Measurements from ENCODE around the gene ZNF500. TPM values are rescaled to one million over a fixed set of nuclear protein-coding genes. Genes with fewer than 3 reads are reported as not detected.
A peak's percentile ranks its signal among the peaks of the same experiment; 100 is the strongest.

ZNF500 gene
- total and polyA plus RNA-seq, 8 donors = 12.5 to 20.8 (median 15.2) TPM

DNA sequence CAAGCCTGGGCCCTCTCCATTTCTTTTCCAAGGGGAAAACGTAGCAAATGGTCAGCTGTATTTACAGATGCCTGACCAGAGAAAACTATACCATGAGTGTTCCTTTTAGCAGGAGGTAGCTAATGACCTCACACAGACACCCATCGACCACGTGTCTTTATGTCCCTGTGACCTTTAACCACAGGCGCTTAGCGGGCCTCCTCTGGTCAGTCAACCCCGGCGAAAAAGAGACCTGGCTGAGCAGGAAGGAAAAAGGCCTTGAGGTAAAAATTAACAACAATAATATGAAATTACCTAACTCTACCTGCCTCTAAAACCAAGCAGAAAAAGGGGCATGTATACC is 64.5 kb downstream of the ZNF500 start:
- Histone ChIP-seq H3K4me3 (no peak overlapping the region), H3K27me3 (no peaks in the 10 kb centered on the region), H3K4me1 (no peaks in the 10 kb centered on the region), H3K27ac (no peak overlapping the region), H3K36me3 (peaks cover 0 to 87% of the 10 kb centered on the region in 2 donors), H3K9me3 (no peaks in the 10 kb centered on the region)
- TF ChIP-seq CTCF (IDR thresholded peaks at IDR 0.05) = no peak
- intact Hi-C loops (cut with DNase I) = no loop called here
- ATAC-seq (no peak), DNase-seq (no peak)

GRCh38 chr16:4701791-4702465 is 65.0 kb downstream of the ZNF500 start:
- Histone ChIP-seq H3K27ac (no peak overlapping the region), H3K4me3 (no peak overlapping the region), H3K36me3 (peaks cover 0 to 87% of the 10 kb centered on the region in 2 donors), H3K9me3 (no peaks in the 10 kb centered on the region), H3K4me1 (no peaks in the 10 kb centered on the region), H3K27me3 (no peaks in the 10 kb centered on the region)
- TF ChIP-seq CTCF (IDR thresholded peaks at IDR 0.05) = no peak
- intact Hi-C loops (cut with DNase I) = no loop called here
- peak in 1 of 4 donors; percentile 51 for DNase-seq
- ATAC-seq = no peak

DNA sequence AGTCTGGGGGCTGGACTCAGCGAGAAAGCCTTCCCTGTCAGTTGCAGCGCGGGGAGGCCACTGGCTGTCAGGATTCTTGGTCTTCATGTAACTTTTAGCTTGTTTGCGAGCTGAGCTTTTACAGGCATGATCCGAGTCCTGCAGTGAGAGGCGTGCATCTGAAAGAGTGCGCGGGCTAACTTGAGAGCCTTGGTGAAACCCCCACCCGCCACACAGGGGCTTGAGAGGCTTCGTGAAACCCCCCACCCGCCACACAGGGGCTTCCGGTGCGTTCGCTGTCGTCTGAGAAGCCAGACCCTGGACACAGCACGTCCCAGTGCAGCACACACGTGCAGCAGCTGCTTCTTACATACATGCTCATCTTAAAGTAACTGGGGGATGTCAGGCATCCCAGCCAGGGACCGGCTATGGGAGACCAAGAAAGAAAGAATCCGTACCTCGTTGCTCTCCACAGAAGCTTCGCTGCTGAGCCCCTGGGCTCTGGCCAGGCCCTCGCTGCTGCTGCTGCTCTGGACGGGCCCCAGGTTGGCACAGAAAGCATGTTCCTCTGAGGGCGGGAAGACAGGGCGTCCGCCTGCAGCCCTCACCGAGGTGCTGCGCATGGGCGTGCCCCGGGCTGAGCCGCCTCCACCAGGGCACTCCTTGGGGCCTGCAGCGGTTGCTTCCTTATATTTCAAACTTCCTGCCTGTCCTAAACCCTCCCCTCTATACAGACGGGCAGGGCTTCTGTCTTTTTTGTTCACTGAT is 65.8 kb downstream of the ZNF500 start:
- intact Hi-C loops (cut with DNase I) = no loop called here
- no peak for TF ChIP-seq CTCF (IDR thresholded peaks at IDR 0.05)
- ATAC-seq = no peak
- peak in 1 of 4 donors; percentile 64 for DNase-seq
- H3K27ac ChIP-seq = no peak overlapping the region
- no peaks in the 10 kb centered on the region for H3K27me3 ChIP-seq
- no peaks in the 10 kb centered on the region for H3K9me3 ChIP-seq
- H3K4me3 ChIP-seq = no peak overlapping the region
- no peaks in the 10 kb centered on the region for H3K4me1 ChIP-seq
- peaks cover 0 to 90% of the 10 kb centered on the region in 2 donors for H3K36me3 ChIP-seq

- no peak overlapping the region for H3K27ac ChIP-seq
- H3K4me3 ChIP-seq = no peak overlapping the region
- DNase-seq = peak in 1 of 4 donors; percentile 54
- TF ChIP-seq CTCF (IDR thresholded peaks at IDR 0.05) = no peak
- intact Hi-C loops (cut with DNase I) = no loop called here
- no peaks in the 10 kb centered on the region for H3K27me3 ChIP-seq
- no peak for ATAC-seq
- H3K36me3 ChIP-seq = peaks cover 0 to 96% of the 10 kb centered on the region in 2 donors
- H3K4me1 ChIP-seq = no peaks in the 10 kb centered on the region
- H3K9me3 ChIP-seq = no peaks in the 10 kb centered on the region
Observed at GRCh38 chr16:4700380-4700996, 66.5 kb downstream of the ZNF500 start.

DNA sequence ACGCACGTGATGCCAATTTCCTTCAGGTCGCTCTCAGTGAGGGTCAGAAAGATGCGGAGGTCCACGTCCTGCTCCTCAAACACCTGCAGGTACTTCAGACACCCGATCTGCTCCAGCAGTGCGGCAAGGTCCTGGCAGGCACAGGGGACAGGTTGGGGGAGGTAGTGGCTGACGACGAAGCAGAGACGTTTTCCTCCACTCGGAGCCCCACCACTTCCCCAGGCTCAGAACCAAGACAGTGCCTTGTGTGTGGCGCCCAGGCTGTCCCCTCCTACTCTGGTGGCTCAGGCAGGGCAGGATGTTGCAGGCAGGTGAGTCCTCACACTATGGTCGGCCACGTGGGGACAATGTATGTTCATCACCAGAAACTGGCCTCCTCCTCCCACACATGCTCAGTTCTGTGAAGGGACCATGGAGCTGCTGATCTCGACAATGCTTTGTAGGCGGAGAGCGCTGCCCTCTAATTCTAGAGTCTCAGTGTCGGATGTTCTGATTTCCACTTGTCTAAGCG is 67.9 kb downstream of the ZNF500 start:
- peaks cover 0 to 92% of the 10 kb centered on the region in 2 donors for H3K36me3 ChIP-seq
- H3K9me3 ChIP-seq = no peaks in the 10 kb centered on the region
- ATAC-seq = no peak
- intact Hi-C loops (cut with DNase I) = no loop called here
- peaks cover 5 to 10% of the 10 kb centered on the region in 2 donors for H3K4me1 ChIP-seq
- TF ChIP-seq CTCF (IDR thresholded peaks at IDR 0.05) = no peak
- H3K27ac ChIP-seq = no peak overlapping the region
- DNase-seq = peak in 1 of 4 donors; percentile 38
- H3K27me3 ChIP-seq = no peaks in the 10 kb centered on the region
- H3K4me3 ChIP-seq = no peak overlapping the region
